ENCODE data around the gene DYNLT4. TPM values are rescaled to one million over a fixed set of nuclear protein-coding genes. Genes with fewer than 3 reads are reported as not detected.

The DYNLT4 gene, protein sequence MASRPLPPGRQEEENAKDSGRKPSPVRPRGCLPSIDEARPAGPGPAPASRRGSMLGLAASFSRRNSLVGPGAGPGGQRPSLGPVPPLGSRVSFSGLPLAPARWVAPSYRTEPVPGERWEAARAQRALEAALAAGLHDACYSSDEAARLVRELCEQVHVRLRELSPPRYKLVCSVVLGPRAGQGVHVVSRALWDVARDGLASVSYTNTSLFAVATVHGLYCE
- under 1 TPM in 3 of 4 donors, not detected in 1; 0.44 to 0.74 (median 0.47) TPM for total RNA-seq
- polyA plus RNA-seq, result 1.1 TPM
- long read RNA-seq, donor 1, result 0 reads
- long read RNA-seq, donor 2, result 0 reads
- long read RNA-seq, donor 3, partial matches to known transcripts, result 0 of 2 reads
- long read RNA-seq, donor 3, other reads (novel, unspliced or antisense), result 2 of 2 reads
- long read RNA-seq, donor 4, partial matches to known transcripts, result 0 of 2 reads
- long read RNA-seq, donor 4, other reads (novel, unspliced or antisense), result 2 of 2 reads

DNA sequence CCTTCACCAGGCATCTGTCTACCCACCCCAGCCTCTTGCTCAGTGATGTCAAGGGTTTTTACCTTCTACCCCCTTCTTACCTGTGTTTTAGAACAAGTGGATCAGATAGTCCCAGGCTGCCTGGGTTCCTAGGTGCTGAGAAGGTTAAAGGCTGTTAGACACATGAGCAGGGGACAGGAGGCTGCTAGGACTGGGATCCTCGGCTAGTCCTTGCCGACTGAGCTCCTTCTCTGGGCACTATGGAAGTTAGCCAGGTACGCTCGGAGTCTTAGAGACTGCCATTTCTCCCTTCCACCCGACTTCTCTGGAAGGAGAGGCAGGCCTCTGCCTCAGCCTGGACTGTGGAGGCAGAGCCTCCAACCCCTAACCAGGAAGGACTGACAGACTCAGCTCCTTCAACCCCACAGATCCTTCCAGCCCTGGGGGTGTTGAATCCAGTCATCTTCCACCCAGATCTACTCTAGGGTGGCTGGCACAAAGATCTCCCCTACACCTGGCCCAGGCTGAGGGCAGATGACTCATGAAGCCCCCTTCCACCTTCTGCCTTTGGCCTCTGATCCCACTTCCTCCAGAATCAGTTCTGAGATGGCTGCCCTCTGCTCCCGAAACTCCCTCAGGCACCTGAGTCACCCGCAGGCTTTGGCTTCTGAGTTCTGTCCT lies at the start of gene DYNLT4:
DYNLT4 (minus strand) TSS at position 648 of the 660 bp plus-strand sequence. CDS start 683 bp downstream, outside the sequence.
- Histone ChIP-seq H3K9me3 (ENCODE audit: control insufficient read depth, low read length) (no peaks in the 10 kb centered on the region), H3K27me3 (ENCODE audit: control insufficient read depth, insufficient read depth) (no peaks in the 10 kb centered on the region), H3K4me3 (ENCODE audit: low read length) (no peak within 1 kb of the TSS), H3K4me1 (ENCODE audit: control insufficient read depth, insufficient read depth, low read length) (peaks cover 47% of the 10 kb centered on the region), H3K27ac (ENCODE audit: low read length) (peak within 1 kb of the TSS; percentile 98)
- DNase-seq (peak in 1 of 3 donors; percentile 53), ATAC-seq (no peak)
- WGBS, result 37% methylated on average over 7 of the region's 7 CpGs
- intact Hi-C loops (cut with DNase I), result no loop called here

DNA sequence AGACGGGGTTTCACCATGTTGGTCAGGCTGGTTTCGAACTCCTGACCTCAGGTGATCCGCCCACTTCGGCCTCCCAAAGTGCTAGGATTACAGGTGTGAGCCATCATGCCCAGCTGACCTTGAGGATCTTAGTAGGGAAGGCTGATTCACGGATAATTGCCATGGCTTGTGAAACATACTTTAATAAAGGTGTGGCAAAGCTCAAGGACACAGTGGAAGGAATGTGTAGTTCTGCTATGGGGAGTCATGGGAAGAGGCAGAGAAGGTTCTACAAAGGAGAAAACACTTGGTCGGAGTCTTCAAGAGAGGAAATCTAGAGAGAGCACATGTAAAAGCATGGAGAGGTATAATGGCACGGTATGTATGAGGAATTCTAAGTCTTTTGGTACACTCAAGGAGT lies 48.6 kb upstream of the DYNLT4 start:
- no peak overlapping the region for H3K27ac ChIP-seq (ENCODE audit: low read length)
- DNase-seq (no peak), ATAC-seq (no peak)
- intact Hi-C loops (cut with DNase I), result no loop called here
- no peak overlapping the region for H3K4me3 ChIP-seq (ENCODE audit: low read length)
- WGBS, result 84% methylated on average over 7 of the region's 7 CpGs
- H3K27me3 ChIP-seq (ENCODE audit: control insufficient read depth, insufficient read depth), result no peaks in the 10 kb centered on the region
- no peaks in the 10 kb centered on the region for H3K4me1 ChIP-seq (ENCODE audit: control insufficient read depth, insufficient read depth, low read length)
- no peaks in the 10 kb centered on the region for H3K9me3 ChIP-seq (ENCODE audit: control insufficient read depth, low read length)

DNA sequence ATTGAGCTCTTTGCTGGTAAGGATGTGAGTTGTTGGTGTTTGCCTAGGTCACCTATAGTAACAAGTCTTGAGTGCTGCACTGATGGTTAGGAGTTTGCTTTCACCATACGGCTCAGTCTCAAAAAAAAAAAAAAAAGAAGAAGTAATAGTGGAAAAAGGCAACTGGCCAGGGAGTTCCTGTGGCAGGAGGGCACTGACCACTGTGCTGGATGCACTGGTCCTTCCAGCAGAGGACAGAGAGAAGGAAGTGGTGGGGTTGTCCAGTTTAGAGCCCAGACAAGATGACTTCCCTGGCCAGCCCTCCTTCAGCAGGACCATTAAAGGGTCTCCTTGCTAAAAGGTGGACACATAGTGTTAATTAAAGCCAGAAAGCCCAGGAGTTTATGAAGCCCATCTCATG lies 47.8 kb upstream of the DYNLT4 start:
- Histone ChIP-seq H3K9me3 (ENCODE audit: control insufficient read depth, low read length) (no peaks in the 10 kb centered on the region), H3K27ac (ENCODE audit: low read length) (no peak overlapping the region), H3K27me3 (ENCODE audit: control insufficient read depth, insufficient read depth) (no peaks in the 10 kb centered on the region), H3K4me3 (ENCODE audit: low read length) (no peak overlapping the region), H3K4me1 (ENCODE audit: control insufficient read depth, insufficient read depth, low read length) (no peaks in the 10 kb centered on the region)
- no peak for ATAC-seq
- WGBS, result 82% methylated on average over 1 of the region's 1 CpG
- no peak for DNase-seq
- intact Hi-C loops (cut with DNase I), result no loop called here

DNA sequence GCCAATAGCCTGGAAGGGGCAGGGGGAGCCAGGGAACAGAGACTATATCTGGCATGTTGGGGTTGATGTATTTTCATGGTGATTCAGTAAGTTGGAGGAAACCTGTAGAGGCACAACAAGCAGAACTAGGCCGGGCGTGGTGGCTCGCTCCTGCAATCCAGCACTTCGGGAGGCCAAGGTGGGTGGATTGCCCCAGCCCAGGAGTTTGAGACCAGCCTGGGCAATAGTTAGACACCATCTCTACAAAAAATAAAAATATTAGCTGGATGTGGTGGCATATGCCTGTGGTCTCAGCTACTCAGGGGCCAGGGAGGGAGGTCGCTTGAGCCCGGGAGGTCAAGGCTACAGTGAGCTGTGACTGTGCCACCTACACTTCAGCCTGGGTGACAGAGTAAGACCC lies 46.0 kb upstream of the DYNLT4 start:
- Histone ChIP-seq H3K27me3 (ENCODE audit: control insufficient read depth, insufficient read depth) (no peaks in the 10 kb centered on the region), H3K9me3 (ENCODE audit: control insufficient read depth, low read length) (no peaks in the 10 kb centered on the region), H3K4me3 (ENCODE audit: low read length) (no peak overlapping the region), H3K4me1 (ENCODE audit: control insufficient read depth, insufficient read depth, low read length) (peaks cover 8% of the 10 kb centered on the region), H3K27ac (ENCODE audit: low read length) (no peak overlapping the region)
- WGBS, result 98% methylated on average over 6 of the region's 6 CpGs
- no peak for DNase-seq
- intact Hi-C loops (cut with DNase I), result no loop called here
- ATAC-seq, result no peak

DNA sequence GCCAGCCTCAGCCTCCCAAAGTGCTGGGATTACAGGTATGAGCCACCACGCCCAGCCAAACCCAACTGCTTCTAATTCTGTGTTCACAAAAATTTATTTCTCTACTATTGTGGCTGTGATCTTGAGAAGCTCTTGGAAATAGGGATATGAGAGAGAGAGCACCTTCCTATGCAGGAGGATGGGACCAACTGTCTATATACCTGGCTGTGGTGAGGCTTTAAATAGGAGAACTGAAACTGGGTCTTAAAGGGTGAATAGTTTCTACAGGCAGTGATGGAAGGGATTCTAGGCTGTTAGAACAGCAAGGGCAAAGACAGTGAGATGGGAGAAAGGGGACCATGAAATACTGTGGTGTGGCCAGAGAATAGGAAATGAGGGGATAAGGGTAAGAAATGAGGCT lies 44.2 kb upstream of the DYNLT4 start:
- no peaks in the 10 kb centered on the region for H3K9me3 ChIP-seq (ENCODE audit: control insufficient read depth, low read length)
- ATAC-seq (no peak), DNase-seq (no peak)
- H3K27ac ChIP-seq (ENCODE audit: low read length), result no peak overlapping the region
- intact Hi-C loops (cut with DNase I), result no loop called here
- H3K4me1 ChIP-seq (ENCODE audit: control insufficient read depth, insufficient read depth, low read length), result peaks cover 8% of the 10 kb centered on the region
- H3K27me3 ChIP-seq (ENCODE audit: control insufficient read depth, insufficient read depth), result no peaks in the 10 kb centered on the region
- 98% methylated on average over 1 of the region's 1 CpG for WGBS
- H3K4me3 ChIP-seq (ENCODE audit: low read length), result no peak overlapping the region

DNA sequence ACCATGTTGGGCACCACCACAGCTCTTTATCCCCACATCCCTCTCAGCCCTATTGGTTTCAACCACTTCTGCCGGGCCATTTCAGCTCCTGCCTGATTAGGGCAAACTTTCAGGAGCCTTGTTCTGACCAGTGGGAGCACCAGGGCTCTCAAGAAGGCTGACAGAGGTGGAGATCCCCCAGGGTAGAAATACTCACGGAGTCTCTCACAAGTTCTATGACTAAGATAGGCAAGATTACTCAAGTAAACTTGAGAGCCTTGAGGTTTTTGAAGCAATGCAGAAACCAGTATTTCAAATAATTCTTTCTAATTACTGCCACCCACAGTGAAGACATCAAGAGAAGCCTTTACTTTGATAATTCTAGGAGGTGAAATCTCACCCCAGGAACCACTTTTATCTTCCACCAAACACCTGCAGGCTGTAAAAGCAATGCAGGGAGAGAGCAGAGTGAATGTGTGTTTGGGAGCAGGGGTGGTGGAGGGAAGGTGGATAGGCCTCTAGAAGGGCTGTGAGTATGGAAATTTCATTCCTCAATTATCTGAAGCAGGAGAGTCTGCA lies 42.5 kb upstream of the DYNLT4 start:
- DNase-seq (no peak), ATAC-seq (no peak)
- peaks cover 8% of the 10 kb centered on the region for H3K4me1 ChIP-seq (ENCODE audit: control insufficient read depth, insufficient read depth, low read length)
- H3K4me3 ChIP-seq (ENCODE audit: low read length), result no peak overlapping the region
- H3K9me3 ChIP-seq (ENCODE audit: control insufficient read depth, low read length), result no peaks in the 10 kb centered on the region
- no peaks in the 10 kb centered on the region for H3K27me3 ChIP-seq (ENCODE audit: control insufficient read depth, insufficient read depth)
- intact Hi-C loops (cut with DNase I), result no loop called here
- no peak overlapping the region for H3K27ac ChIP-seq (ENCODE audit: low read length)
- 75% methylated on average over 2 of the region's 2 CpGs for WGBS

DNA sequence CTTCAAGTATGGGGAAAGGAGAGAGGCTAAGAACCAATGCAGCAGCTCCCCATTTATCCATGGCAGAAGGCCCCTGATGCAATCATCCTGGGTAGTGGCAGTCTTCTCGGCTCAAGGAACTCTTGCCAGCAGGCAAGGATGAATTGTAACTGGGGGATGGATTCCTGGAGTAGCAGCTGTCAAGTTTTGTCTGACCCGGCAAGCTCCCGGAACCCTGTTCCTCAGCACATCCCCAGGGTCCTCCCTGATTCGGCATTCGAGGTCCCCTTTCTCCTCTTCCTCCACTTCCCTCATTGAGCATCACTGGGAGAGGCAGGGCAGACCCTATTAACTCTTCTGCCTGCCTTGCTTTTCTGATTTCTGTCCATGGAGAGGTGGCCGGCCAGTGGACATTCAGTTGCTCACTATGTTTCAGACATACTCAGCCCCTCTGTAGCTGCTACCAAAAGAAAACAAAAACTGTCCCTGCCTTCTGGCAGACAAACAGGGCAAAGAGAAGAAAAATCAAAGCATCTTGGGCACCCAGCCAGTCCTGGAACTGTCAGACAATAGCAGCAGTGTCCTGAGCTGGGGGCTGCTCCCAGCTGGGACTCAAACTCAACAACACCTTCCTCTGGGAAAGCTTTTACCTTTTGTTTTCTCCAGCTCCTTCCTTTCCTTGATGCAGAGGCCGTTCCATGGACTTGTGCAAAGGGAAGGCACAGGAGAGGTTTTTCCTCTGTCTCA lies 41.5 kb upstream of the DYNLT4 start:
- Histone ChIP-seq H3K27me3 (ENCODE audit: control insufficient read depth, insufficient read depth) (no peaks in the 10 kb centered on the region), H3K9me3 (ENCODE audit: control insufficient read depth, low read length) (no peaks in the 10 kb centered on the region), H3K27ac (ENCODE audit: low read length) (peak overlapping the region; percentile 54), H3K4me1 (ENCODE audit: control insufficient read depth, insufficient read depth, low read length) (peaks cover 8% of the 10 kb centered on the region), H3K4me3 (ENCODE audit: low read length) (no peak overlapping the region)
- intact Hi-C loops (cut with DNase I), result no loop called here
- 46% methylated on average over 7 of the region's 7 CpGs for WGBS
- ATAC-seq (peak in 1 of 2 donors; percentile 16), DNase-seq (peak in 1 of 3 donors; percentile 68)

DNA sequence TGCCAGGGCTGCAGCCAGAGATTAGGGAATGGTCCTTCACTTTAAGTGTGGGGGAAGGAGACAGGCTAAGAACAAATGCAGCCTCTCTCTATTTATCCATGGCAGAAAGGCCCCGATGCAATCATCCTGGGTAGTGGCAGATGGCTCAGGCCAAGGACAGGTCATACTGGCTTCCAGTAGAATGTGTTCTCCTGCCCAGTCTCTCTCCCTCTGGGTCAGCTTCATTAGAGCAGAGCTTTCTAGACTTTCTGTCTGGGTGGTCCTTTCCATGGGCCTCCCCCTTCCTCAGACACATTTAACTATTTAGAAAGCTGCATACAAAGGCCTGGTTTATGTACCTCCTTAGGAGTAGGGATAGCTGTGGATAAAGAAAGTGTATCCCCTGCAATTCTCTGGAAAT lies 40.7 kb upstream of the DYNLT4 start:
- WGBS, result 85% methylated on average over 1 of the region's 1 CpG
- no peak overlapping the region for H3K4me3 ChIP-seq (ENCODE audit: low read length)
- no peak overlapping the region for H3K27ac ChIP-seq (ENCODE audit: low read length)
- DNase-seq, result no peak
- H3K9me3 ChIP-seq (ENCODE audit: control insufficient read depth, low read length), result no peaks in the 10 kb centered on the region
- intact Hi-C loops (cut with DNase I), result no loop called here
- ATAC-seq, result no peak
- H3K27me3 ChIP-seq (ENCODE audit: control insufficient read depth, insufficient read depth), result no peaks in the 10 kb centered on the region
- peaks cover 8% of the 10 kb centered on the region for H3K4me1 ChIP-seq (ENCODE audit: control insufficient read depth, insufficient read depth, low read length)

DNA sequence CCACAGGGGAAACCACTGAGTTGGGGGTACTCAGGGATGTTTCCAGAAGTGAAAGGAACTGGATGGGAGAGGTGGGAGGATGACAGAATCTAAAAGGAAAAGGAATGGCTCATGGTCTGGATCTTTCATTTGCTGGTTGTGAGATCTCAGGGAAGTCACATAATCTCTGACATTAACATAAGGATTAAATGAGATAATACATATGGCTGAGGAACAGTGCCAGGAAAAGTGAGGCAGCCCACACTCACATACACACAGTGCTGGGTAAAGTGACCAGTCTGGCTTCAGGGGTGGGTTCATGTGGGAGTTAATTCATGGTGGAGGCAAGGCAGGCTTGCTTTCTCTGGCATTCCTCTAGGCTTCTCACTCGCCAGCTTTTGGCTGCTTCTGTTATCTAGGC lies 39.8 kb upstream of the DYNLT4 start:
- H3K4me1 ChIP-seq (ENCODE audit: control insufficient read depth, insufficient read depth, low read length), result peaks cover 8% of the 10 kb centered on the region
- DNase-seq (no peak), ATAC-seq (no peak)
- H3K27ac ChIP-seq (ENCODE audit: low read length), result no peak overlapping the region
- no peak overlapping the region for H3K4me3 ChIP-seq (ENCODE audit: low read length)
- WGBS, result 83% methylated on average over 1 of the region's 1 CpG
- intact Hi-C loops (cut with DNase I), result no loop called here
- H3K9me3 ChIP-seq (ENCODE audit: control insufficient read depth, low read length), result no peaks in the 10 kb centered on the region
- H3K27me3 ChIP-seq (ENCODE audit: control insufficient read depth, insufficient read depth), result no peaks in the 10 kb centered on the region

DNA sequence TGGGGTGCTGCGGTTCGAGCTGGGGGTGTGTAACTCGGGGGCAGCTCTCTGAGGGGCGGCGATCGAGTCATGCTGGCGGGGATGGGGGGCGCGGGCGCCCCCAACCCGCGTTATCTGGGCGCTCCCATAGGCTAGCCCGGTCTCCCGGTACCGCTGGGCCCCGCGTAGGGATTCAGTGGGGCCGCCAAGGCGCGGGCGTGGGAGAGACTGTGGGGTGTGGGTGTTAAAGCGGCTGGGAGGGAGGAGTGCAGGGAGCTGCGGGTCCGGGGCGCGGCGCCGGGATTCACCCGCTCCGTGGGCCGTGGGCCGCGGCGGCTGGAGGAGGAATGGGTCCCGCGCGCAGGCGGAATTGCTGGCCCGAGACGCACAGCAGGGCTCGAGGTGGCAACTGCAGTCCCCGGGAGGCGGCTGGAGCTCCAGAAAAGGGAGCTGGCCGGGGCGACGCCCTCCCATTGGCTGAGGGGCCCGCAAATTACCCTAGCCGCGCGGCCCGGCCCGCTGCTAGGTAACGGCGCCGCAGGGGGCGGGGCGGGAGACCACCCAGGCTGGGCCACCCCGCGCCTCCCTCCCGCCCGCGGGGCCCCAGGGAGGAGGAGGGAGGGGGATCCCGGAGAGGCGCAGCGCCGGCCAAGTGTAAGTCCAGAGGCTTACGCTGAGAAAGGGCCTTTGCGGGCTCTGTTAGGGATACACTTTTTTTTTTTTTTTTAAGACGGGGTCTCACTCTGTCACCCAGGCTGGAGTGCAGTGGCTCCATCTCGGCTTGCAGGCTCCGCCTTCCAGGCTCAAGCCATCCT lies 35.9 kb upstream of the DYNLT4 start, which contains the start of gene PTCH2:
PTCH2 (minus strand) TSS at position 392 of the 794 bp plus-strand sequence; CDS start at position 71, 321 bp downstream.
- 2% methylated on average over 72 of the region's 72 CpGs for WGBS
- DNase-seq, result peak; percentile 77 to 91 (median 90)
- intact Hi-C loops (cut with DNase I), result no loop called here
- Histone ChIP-seq H3K4me3 (ENCODE audit: low read length) (peak within 1 kb of the TSS; percentile 48), H3K9me3 (ENCODE audit: control insufficient read depth, low read length) (no peaks in the 10 kb centered on the region), H3K4me1 (ENCODE audit: control insufficient read depth, insufficient read depth, low read length) (no peaks in the 10 kb centered on the region), H3K27me3 (ENCODE audit: control insufficient read depth, insufficient read depth) (no peaks in the 10 kb centered on the region), H3K27ac (ENCODE audit: low read length) (no peak within 1 kb of the TSS)
- ATAC-seq, result peak; percentile 92 to 94

All from right cardiac atrium (tissue), 5 donors.